Left lobe of liver (tissue), 2 donors: ENCODE data around the gene DENND1A. TPM values are rescaled to one million over a fixed set of nuclear protein-coding genes. Genes with fewer than 3 reads are reported as not detected.
A peak's percentile ranks its signal among the peaks of the same experiment; 100 is the strongest.

ENCODE experiments used
- ATAC-seq: fragments of 200-7000 bp; cut with Tn5 transposase; one replicate; pipeline ENCODE4 v1.9.1; 2020; ENCODE audit warnings: mild to moderate bottlenecking, moderate library complexity
- DNase-seq: peaks from one replicate; pipeline ENCODE4 v3.0.0-alpha.2; 2020; ENCODE audit warnings: low spot score
- total RNA-seq: library from RNA; stranded (reverse); gene quantifications from one replicate; pipeline ENCODE4 v1.2.1, GENCODE V29; 2021
- donor health status: DM: no; HTN: no; CAD: no; lungs with moderate emphysema.
- donor health status: DM: no; HTN: yes; CAD: no.

DENND1A gene
- total RNA-seq, 1 donor from 2014 or later = 15.5 TPM

DNA sequence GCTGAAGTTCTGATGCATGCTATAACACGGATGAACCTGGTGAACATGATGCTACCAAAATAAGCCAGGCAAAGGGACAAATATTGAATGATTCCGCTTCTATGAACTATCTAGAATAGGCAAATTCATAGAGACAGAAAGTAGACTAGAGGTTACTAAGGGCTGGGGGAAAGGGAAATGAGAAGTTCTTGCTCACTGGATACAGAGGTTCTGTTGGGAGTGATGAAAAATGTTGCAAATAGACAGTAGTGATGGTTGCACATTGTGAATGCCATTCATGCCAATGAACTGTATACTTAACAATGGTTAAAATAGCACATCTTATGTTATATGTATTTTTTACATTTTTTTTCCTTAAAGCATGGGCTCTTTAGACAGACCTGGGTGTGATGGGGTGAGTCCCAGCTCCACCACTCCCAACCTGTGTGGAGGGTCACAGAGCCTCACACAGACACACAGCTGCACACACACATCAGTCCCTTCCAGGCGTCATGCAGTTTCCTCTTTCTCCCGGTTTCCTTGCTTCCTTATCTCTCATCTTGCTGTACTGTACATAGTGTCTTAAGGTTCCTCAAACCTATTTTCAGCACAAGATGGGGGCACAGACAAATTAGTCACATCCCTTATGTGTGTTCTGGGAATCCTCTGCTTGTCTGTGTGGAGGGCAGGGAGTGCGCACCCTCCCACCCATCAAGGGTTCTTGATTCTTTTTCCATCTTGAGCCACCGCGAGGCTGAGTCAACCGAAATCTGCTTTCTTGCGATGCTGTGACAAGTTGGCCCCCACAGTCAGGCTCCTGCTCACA, 381.0 kb downstream of the DENND1A start:
- DNase-seq (no peak), ATAC-seq (peak; percentile 31)

DNA sequence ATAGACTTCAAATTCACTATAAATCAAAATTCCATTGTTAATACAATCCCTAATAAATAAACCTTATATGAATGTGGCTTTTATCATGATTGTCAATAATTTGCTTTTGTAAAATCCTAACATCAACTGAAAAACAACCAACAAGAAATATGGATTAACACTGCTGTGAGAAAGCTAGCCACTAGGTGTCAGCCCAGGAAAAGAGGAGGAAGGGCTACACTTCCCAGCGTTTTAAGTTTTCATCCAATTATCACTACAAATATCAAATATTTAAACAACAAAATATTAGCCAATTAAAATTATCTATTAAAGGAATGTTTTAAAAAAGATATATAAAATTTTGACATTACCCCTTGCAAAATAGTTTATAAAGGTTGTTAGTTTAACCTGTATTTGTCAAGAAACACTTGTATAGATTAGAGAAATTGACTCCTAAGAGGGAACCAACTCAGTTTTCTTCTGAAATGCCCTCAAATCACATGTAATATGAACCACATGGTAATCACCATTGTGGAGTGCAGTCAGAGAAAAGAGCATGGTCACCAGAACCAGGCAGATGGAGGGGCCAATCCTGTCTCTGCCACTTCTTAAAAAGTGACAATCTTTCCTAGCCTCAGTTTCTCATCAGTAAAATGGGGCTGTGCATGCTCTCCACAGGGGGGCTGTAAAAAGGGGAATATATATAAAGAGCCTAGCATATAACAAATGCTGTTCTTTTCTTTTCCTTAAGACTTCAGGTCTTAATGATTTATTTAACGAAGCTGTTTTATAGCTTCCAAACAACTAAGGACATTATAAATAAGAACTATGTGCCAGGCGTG, 385.7 kb downstream of the DENND1A start:
- ATAC-seq = peak; percentile 59
- no peak for DNase-seq

DNA sequence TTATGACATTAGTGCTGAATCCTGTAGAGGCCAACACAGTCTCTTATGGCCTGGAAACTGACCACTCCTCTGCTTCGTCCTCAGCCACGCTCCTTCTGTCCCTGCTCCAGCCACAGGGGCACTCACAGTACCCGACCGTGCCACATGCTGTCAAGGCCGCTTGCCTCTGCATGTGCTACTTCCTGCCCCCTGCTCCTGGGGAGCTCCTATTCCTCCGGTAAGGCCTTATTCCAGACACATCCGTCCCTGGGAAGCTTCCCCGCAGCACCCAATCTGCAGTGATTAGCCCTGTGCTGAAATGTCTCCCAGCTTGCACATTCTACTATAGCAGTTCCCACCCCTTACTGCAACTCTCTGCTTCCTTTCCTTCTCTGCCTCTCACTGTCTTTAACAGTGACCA, 386.4 kb downstream of the DENND1A start:
- no peak for DNase-seq
- no peak for ATAC-seq

DNA sequence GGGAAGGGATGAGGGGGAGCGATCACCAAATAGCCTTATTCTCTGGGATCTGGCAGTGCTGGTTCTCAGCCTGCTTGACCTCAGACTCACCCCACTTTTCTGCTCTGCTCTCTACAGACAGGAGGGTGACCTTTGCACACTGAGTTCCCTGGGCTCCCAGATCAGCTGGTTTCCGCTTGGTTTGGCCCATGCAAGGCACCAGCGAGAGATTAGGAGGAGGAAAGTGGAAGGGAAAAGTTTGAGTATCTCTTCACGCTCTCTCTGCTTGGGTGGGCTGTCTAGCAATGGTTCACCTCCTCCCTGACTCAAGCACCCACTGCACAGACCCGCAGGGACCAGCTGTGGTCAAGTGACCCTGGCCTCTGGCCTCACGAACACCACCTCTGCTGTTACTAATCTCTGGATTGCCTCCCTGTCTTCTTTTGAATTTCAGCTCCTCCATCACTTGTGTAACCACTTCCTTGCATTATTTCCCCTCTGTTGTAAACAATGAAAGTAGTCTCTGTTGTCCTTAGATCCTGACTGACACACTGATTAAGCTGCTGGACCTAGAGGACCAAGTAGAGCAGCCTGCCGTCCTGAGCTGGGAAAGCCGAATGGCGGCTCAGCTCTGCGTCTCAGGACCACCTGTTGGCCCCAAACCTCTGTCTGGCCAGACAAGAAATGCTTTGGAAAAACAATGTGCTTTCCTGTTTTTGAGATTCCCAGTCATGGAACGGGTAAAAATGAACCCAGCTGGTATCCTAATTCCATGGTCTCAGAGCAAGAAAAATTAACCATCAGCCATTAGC, 387.3 kb downstream of the DENND1A start:
- ATAC-seq (peak; percentile 97), DNase-seq (peak; percentile 67)

DNA sequence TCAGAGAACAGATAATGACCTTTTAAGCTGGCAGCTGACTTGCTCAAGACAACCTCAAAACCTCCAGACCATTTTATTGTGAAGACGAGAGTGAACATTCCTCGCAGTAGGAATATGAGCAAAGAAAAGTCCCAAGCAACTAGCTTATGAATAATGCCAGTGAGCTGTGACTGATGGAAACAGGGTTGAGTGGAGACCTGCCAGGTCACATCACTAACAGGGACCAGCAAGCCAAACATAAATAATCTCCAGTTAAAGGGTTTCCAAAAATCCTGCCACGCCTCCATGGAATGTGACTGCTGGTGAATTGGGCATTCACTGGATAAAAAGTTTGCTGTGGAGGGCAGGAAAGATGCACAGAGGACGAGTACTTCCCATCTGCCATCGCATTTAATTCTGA, 388.5 kb downstream of the DENND1A start:
- no peak for ATAC-seq
- DNase-seq = no peak

DNA sequence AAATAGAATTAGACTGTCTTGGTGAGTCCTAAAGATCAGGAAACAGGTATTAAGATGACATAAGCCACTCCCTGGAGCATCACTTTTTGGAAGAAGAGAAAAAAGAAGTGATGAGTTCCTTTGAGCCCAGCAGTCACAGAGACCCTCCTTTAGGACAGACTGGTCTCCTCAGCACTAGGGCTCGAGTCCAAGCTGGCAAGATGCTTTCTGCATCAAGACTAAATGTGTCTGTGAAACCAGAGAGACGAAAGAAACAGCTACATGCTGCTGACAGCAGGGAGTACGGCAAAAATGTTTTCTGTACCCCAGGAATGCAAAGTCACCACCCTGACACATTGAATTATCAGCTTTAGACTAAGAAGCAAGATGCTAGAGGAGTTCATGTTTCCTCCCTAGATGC, 389.5 kb downstream of the DENND1A start:
- DNase-seq (no peak), ATAC-seq (no peak)

DNA sequence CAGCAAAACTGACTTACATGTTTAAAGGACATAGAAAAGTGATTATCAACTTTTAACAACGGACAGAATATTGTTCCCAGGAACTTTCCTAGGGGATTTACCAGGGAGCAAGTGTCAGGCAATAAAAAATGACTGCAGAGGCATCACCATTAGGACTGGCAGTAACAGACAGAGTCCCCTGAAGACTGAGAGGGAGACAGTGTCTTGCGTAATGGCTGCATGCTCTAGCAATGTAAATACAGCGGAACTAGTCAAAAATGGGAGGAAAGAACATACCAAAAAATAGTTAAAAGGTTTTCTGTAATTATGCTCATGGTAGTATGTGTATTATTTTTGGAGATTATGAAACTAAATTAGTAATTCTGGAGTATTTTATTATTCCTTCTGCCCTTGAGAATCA, 392.1 kb downstream of the DENND1A start:
- ATAC-seq = peak; percentile 46

DNA sequence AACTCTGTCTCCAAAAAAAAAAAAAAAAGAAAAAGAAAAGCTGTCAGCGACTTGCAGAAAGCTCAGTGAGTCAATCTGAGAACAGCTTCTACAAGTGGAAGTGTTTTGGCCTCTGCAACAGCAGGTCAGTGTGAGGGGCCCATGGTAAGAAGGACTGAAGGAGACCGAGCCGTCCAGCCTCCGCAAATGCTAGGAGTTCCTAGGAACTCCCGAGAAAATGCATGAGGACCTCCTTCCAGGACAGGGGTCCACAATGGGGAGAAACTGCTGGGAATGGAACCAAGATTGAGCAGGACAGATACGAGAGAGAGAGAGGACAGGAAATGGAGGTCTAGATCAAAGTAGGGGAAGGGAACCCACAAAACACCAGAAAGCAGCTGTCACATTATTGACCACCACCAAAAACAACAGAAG, 393.5 kb downstream of the DENND1A start:
- ATAC-seq = no peak
- no peak for DNase-seq

More for the DNA sequence above, 392.1 kb downstream of the DENND1A start:
- DNase-seq = no peak

DNA sequence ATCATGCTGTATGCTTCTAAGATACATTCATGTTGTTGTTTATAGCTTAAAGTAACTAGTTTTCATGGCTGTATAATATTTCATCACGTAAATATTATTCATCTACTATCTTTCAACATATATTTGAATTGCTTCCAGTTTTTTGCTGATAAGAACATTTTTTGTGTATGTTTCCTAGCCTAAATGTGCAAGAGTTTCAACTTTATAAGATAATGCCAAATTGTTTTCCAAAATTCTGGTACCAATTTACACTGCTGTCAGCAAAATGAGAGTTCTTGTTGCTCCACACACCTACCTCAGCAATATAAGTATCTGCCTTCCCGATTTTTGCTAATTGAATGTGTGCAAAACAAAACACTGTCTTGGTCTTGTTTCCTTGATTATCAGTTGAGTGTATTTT, 395.6 kb downstream of the DENND1A start:
- DNase-seq = no peak

DNA sequence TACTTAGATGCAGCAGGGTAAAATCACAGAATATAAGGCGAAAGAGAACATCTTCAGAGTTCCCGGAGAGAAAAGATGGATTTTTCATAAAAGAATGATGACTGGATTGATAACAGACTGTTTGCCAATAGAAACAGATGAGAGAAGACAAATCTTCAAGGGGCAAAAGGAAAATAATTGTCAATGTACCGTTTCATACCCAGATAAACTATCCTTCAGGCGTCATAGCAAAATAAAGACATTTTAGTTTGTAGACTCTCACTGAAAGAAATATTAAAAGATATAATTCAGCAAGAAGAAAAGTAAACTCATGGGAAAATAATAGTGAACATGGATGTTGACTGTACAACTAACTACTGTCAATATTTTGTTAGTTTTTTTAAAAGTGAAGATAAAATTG, 399.7 kb downstream of the DENND1A start:
- ATAC-seq = no peak
- no peak for DNase-seq

More for the DNA sequence above, 395.6 kb downstream of the DENND1A start:
- no peak for ATAC-seq

DNA sequence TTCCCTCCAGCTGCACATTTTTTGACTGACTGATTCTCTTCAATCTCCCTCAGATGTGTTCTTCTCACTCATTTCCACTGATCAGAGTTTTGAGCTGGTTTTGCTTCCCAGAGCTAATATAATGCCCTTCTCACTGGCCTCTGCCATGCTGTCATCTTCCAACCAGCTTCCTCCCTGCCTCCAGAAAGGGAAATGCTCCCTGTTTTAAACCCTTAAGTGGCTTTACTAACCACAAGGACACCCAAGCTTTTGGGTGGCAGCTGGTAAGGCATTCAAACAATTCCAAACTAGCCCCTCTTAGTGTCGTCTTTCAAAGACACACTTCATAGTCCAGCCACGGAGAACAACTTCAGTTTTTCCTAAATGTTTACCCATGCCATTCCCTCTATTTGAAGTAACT, 401.4 kb downstream of the DENND1A start:
- ATAC-seq (no peak), DNase-seq (no peak)

DNA sequence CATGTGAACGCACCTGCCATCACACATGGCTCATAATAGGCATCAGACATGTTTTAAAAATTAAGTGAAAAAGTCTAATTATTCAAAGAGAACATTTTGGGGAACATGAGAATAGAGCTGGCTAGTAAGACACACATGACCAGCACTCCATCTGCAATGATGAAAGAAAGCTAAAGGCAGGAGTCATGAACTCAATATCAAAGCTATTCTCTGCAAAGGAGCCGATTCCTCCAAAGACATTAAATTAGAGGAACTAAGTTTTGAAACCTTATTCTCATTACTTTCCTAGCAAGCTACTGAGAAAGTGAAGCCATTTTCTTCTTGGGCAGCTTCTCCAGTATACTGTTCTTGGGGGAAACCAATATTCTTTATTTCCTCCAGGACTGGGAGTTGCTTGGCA, 401.9 kb downstream of the DENND1A start:
- ATAC-seq (no peak), DNase-seq (no peak)

DNA sequence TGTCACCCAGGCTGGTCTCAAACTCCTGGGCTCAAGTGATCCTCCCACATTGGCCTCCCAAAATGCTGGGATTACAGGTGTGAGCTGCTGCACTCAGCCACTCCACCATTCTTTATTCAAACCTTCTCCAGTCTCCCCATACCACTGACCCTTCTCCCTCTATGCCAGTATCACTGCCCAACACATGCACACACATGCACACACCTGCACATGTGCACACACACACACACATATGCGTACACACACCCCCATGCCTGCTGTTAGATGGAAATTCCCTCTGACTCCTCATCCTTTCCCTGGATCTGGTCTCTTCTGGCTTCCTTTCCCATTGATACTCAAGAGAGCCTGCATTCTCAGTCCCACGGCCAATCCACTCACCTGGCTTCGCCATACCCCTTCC, 404.0 kb downstream of the DENND1A start:
- ATAC-seq (peak; percentile 14), DNase-seq (no peak)

DNA sequence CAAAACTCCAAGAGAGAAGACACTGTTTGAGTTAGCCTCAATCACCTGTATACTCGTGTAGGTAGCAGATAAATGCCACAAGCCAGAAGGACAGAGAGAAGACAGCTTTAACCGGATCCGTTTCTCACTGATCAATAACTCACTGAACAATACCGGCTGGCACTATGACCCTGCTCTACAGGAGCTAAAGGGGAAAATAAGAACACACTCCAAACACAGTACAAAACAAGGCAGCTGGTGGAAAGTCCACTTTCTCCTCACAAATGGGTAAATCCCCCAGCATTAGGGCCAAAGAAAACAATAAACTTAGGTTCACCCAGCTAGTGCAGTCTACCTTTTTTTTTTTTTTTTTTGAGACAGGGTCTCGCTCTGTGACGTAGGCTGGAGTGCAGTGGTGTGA, 404.5 kb downstream of the DENND1A start:
- DNase-seq (no peak), ATAC-seq (peak; percentile 75)

DNA sequence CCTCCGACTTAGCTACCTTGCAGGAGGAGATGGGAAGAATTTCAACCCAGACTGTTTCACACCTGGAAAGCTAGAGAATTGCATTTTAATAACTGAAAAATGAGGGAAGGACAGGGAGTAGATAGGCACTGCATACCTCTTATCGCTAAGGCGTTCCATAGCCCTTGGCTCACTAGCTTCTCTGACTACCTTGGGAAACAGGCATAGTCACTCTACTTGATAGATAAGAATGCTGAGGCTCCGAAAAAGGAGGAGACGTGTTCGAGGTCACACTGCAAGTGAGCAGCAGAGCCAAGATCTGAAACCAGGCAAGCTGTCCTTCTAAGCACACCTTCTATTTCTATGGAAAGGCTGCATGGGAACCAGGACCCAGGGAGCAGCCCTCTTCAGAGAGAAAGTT, 405.1 kb downstream of the DENND1A start:
- DNase-seq = no peak
- no peak for ATAC-seq

DNA sequence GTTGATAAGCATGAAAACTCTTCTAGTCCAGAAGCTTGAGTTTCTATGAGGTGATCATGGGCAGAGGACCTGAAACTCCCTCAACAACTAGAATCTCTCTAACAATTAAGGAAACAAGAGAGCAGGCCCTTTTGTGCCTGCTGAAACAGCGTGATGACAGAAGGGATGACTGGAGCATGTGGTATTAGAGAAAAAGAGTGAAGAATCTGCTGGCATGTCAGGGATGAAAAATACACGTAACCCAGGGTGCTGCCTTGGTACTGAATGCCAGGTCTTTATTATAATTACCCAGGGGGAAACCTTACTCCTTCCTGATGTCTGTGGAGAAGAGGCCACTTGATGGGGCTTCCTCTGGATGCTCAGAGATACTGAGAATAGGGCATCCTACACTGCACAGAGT, 406.1 kb downstream of the DENND1A start:
- DNase-seq = no peak
- no peak for ATAC-seq

DNA sequence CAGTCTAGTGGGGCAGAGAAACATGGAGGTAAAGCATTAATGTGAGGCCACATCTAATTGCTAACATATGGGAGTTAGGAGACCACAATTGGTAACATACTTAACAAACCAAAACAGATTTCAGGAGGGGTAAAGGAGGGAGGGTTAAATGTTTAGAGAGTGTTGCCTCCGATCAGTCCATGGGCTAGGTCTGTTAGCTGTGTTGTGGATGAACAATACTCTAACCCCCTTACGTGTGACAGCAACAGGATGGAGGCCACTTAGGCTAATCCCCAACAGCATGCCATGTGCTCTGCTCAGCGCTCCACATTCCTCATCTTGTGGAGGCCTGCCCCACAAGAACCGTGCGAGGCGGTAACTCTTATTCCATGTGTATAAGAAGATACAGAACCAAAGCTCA, 406.9 kb downstream of the DENND1A start:
- no peak for DNase-seq
- ATAC-seq = no peak

DNA sequence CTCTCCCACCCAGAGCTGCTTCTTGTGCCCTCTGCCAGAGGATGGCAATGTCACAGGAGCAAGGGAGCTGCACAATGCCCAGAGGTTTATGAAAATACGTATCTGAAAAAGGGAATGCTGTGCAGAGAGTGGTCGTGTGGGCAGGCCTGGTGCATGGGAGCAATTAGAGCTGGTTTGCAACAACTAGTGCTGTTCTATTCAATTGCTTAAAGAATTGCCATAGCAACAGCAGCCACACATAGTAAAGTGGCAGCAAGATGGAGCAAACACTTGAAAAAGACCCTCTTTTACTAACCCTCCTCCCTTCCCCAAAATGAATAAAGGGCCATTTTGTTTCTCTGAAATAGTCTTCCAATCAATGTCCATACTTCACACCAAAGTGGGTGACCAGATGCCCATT, 407.7 kb downstream of the DENND1A start:
- no peak for ATAC-seq
- DNase-seq = no peak

DNA sequence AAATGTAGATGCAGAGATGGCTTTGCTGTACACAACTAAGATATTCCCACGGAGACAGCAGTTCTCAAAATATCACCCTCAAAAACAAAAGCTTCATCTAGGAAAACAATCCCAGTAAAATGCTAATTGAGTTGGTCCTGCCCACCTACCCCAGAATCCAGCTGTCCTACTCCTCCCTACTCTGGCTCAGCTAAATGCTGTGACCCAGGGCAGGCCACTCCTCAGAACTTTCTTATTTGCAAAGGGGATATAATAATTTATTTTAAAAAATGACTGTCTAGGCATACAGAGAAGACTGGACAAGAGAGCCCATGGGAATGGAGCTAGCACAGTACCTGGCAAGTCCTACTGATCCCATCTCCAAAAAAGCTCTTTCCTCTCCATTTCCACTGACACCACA, 411.6 kb downstream of the DENND1A start:
- ATAC-seq (no peak), DNase-seq (no peak)

DNA sequence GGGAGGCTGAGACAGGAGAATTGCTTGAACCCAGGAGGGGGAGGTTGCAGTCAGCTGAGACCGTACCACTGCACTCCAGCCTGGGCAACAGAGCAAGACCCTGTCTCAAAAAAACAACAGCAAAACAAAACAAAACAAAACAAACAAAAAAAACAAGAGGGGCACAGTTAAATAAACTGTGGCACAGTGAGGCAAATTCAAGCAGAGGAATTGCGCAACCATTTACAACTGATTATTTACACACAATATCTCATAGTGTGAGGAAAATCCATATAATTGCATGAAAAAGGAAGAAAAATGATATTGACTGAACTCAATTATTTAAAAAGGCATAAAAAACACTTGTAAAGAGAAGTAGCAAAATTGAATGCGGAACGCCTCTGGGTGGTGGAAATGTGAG, 412.4 kb downstream of the DENND1A start:
- no peak for DNase-seq
- no peak for ATAC-seq

DNA sequence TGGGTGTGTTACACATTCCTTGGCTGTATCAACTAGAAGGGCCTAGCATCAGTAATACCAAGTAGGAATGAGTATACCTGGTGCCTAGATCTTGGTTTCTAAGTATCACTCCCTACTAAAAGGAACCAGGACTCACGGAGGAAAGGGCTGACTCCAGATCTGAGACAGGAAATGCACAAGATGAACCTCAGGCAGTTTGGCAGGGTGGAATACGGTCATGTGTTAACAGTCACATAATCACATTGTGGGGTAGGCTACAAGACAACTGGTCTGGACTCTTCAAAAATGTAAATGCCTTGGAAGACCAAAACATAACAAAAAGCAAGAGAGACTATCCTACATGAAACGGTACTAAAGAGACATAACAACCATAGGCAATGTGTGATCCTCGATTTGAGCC, 415.2 kb downstream of the DENND1A start:
- DNase-seq (no peak), ATAC-seq (no peak)
